DMS153 treated with DMSO at 0.1 percent for 48 hours (cell line): Measurements from ENCODE around the gene RUBCN.
"Not testable (repeated sequence)": the region's sequence is repeated elsewhere in the genome, so short reads cannot be mapped to it uniquely, and the experiment has no call there.

Experiments used
- DNase-seq: peaks from one replicate; lab custom pipeline; 2025; ENCODE audit not compliant: unreplicated experiment; lab: John Stamatoyannopoulos, UW

The RUBCN gene

GRCh38 chr3:197686899-197687298 lies 49.8 kb downstream of the RUBCN start:
- no peak for DNase-seq

GRCh38 chr3:197685546-197685945 lies 51.2 kb downstream of the RUBCN start:
- no peak for DNase-seq

- no peak for DNase-seq
Observed at GRCh38 chr3:197683191-197683590, 53.5 kb downstream of the RUBCN start.

DNA sequence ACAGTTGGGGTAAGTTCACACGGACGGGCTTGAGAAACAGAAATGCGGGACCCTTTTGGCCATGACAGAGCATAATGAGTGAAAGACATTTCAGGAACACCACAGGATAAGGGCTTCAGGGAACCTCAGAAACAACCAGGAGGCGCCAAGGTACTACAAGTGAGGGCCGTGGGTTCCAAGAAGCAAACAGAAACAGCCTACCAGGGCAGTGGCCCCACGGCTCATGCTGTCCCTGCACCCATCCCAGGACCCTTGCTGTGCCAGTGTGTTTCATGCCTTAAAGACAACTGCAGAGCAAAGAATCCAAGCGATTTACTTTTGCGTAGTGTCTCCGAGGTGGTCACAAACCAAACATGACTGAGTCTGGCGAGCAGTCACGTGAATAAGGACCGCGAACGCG lies 54.0 kb downstream of the RUBCN start:
- no peak for DNase-seq

- no peak for DNase-seq
Observed at GRCh38 chr3:197680955-197681521, 55.7 kb downstream of the RUBCN start.

GRCh38 chr3:197675951-197676350 lies 60.8 kb downstream of the RUBCN start:
- DNase-seq: no peak

GRCh38 chr3:197675563-197675860 lies 61.2 kb downstream of the RUBCN start:
- no peak for DNase-seq

- DNase-seq: no peak
Observed at GRCh38 chr3:197674741-197675562, 61.8 kb downstream of the RUBCN start.

GRCh38 chr3:197673170-197673569 lies 63.5 kb downstream of the RUBCN start:
- DNase-seq: no peak

DNA sequence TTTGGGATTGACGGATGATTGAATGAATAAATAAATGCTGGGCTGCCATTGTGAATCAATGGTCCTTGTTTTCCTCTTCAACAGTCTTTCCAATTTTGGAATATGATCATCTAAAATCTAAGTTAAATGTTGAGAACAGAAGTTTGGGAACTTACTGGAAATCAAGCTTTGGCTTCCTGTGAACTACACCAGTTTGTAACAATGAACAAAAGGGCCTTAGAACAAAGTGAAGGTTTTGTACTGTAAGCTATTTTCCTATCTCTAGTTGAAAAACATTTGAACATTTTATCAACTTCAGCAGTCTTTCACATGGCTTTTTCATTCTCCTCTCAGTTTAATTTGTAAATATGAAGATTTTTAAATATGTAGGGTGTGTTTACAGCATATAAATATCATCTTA lies 66.3 kb downstream of the RUBCN start:
- no peak for DNase-seq

- DNase-seq: no peak
Observed at GRCh38 chr3:197667968-197668367, 68.7 kb downstream of the RUBCN start.

DNA sequence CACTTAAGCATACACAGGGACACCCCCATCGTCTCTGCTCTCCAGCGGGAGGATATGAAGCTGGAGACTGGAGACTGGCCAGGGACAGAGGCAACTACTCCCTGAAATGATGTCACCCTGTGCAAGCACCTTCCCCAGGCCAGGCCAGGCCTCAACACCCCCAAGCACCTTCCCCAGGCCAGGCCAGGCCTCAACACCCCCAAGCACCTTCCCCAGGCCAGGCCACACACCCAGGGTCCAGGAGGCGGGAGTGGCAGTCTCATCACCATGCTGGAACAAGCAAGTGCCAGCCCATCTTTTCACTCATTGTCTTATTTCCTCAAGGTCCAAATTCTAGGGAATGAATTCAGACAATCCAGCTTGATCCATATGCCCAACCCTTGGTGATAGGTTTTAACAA lies 69.4 kb downstream of the RUBCN start:
- not testable (repeated sequence) for DNase-seq

- DNase-seq: not testable (repeated sequence)
Observed at GRCh38 chr3:197666221-197666842, 70.4 kb downstream of the RUBCN start.

- not testable (repeated sequence) for DNase-seq
Observed at GRCh38 chr3:197665549-197665948, 71.2 kb downstream of the RUBCN start.

DNA sequence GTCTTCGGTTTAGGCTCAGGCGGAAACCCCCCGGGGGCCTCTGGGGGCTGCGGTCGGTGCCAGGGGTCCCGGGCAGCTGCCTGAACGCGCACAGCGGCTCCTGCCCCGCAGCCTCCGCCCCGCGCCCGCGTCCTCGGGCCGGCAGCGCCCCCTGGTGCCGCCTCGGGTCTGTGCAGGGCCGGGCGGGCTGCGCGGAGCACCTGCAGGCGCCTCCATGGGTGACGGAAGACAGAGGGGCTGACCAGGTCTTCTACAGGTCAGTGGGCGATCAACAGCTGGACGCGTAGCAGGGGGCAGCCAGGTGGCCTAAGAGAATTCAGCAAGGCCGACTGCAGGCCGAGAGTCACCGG lies 71.6 kb downstream of the RUBCN start:
- not testable (repeated sequence) for DNase-seq

DNA sequence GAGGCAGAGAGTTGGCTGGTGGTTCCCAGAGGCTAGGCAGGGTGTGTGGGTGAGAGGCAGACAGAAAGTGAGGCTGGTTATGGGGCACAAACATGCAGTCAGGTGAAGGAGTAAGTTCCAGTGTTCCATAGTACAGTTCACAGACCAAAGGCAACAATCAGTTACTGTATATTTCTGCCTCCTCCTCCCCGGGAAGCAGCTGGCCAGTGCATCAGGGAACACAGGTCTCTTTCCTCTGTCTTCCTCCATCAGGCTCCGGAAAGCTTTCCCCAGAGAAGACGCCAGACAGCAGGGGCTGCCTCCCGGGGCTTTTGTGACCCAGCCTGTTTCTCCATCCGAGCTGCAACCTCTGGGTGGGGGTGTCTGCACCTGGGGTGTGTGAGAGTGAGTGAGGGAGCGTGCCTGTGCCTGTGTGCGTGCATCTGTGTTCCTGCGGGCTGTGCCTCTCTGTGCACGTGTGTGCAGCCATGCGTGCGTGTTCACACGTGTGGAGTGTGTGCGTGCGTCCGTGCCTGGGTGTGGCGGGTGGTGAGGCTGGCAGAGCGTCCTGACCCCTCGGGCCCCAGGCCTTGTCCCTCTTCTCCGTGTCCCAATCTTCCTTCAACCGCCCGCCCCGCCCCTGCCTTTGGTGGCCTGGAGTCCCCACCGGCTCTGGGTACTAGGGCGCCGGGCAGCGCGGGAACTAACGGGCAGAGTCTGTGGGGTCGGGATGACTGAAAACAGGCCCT lies 72.1 kb downstream of the RUBCN start:
- not testable (repeated sequence) for DNase-seq

- DNase-seq: not testable (repeated sequence)
Observed at GRCh38 chr3:197663367-197664140, 73.2 kb downstream of the RUBCN start.

DNA sequence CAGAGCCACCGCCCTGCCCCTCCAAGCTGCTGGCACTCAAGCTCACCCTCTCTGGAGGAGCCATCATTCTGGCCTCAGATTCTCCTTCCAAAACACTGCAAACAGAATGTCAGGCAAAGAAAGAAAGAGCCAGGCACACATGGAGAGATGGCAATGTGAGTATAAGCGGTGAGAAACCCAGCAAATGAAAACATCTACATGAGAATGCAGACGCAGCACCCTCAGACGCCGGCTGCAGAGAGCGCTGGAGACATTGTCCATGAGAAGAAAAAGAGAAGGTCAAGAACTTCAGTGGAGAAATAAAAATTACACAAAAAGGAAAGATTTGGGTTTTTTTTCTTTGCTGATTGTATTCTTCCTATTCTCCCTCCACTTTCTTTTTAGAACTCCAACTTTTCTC lies 74.4 kb downstream of the RUBCN start:
- DNase-seq: not testable (repeated sequence)

DNA sequence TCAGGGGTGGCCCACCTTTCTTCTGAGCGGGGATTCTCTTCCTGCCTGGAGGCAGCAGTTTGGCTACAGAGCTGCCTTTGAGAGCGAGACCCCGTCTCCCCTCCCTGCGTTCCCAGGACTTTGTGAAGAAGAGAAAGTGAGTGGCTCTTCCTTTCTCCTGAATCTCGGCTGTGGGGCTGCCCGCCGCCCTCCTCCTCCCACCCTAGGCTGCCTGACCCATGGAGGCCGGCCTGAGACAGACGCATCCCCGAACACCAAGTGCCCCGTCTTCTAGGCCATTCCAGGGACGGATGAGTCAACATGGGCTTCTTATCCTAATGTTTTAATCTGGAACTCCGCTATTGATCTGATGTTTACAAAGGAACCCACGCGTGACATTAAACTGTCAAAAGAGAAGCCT lies 74.8 kb downstream of the RUBCN start:
- DNase-seq: not testable (repeated sequence)

DNA sequence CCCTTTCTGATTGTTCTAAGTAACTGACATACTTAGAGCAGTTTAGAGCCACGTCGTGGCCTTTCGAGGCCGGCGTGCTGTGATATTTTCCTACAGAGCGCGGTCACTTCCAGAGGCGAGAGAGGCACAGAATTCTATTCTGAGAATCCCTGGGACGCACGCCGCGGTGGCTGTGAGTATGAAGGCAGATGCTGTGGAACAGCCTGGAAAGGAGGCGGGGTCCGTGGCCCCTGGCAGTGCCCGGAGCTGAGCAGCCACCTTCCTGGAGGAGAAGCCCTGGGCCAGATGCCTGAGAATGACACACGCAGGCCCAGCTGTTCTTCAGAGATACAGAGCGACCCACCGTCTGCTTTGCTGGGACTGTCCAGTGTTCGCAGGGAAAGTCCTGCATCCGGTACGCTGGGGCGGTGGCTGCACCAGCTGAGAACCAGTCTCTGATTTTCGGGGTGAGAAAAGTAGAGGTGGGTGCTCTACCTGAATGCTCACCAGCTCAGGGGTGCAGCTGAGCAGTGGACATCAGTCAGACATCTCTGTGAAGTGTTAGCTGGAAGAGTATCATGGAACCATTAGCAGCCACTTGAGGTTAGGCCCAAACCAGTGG lies 75.4 kb downstream of the RUBCN start:
- not testable (repeated sequence) for DNase-seq

DNA sequence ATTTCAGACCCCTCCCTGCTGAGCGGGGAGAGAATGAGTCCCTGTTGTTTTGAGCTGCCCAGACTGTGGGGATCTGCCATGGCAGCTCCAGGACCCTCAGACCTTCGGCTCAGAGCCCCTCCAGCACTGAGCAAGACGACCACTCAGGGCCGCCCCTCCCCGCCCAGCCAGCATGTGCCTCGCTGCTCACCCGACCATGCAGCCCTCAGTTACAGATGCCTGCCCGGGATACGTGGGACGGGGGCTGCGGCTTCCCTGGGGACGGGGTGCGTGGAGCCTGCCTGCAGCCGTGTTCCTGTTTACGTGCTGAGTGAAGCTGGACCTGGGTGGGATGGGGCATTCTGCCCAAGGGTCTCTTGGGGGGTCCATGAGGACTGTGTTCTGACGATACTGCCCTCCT lies 77.0 kb downstream of the RUBCN start:
- not testable (repeated sequence) for DNase-seq
